ENCODE results near the gene BACH2. TPM values are rescaled to one million over a fixed set of nuclear protein-coding genes. Genes with fewer than 3 reads are reported as not detected.

Gene BACH2
- polyA plus RNA-seq (2013, experiment 1 of 2) = 0.25 TPM
- polyA plus RNA-seq (2013, experiment 2 of 2) = 0.26 TPM

GRCh38 chr6:90296341-90297114 lies at the start of gene BACH2:
Gene BACH2, minus strand, starts transcription at chr6:90296843. Its CDS starts 287,999 bp downstream, at chr6:90008844.
- Histone ChIP-seq H3K36me3 (ENCODE audit: control insufficient read depth in 1 of 2, insufficient read depth in 2 of 2, low read depth in 1 of 2, low read length in 2 of 2) (no peaks in the 10 kb centered on the region), H3K14ac (ENCODE audit: low read length in 2 of 2) (no peak within 1 kb of the TSS), H3K9ac (ENCODE audit: low read length) (peak within 1 kb of the TSS; percentile 81), H3K79me1 (replicated peaks; ENCODE audit: low read length, poor library complexity, severe bottlenecking) (no peaks in the 10 kb centered on the region), H4K91ac (ENCODE audit: low read length) (no peak within 1 kb of the TSS), H3K18ac (ENCODE audit: low read depth in 1 of 2, low read length in 2 of 2) (peak within 1 kb of the TSS; percentile 30 to 92), H3K23ac (ENCODE audit: low read length in 2 of 2) (peak within 1 kb of the TSS; percentile 22 to 30), H3K4ac (ENCODE audit: low read depth in 1 of 2, low read length in 2 of 2) (no peak within 1 kb of the TSS), H2BK5ac (ENCODE audit: low read depth, low read length, poor library complexity, severe bottlenecking) (no peak within 1 kb of the TSS), H2BK15ac (ENCODE audit: low read depth, poor library complexity, severe bottlenecking) (no peak within 1 kb of the TSS), H2BK12ac (ENCODE audit: low read length in 2 of 2) (no peak within 1 kb of the TSS), H3K4me1 (ENCODE audit: control insufficient read depth, insufficient read depth, low read depth, low read length) (peaks cover 17% of the 10 kb centered on the region), H3K9me3 (ENCODE audit: control insufficient read depth, low read length) (no peaks in the 10 kb centered on the region), H3K27ac (ENCODE audit: low read length, poor library complexity, severe bottlenecking) (no peak within 1 kb of the TSS), H4K8ac (ENCODE audit: low read length) (no peak within 1 kb of the TSS), H2AK5ac (ENCODE audit: low read length, severe bottlenecking) (peak within 1 kb of the TSS; percentile 10), H3K4me3 (ENCODE audit: insufficient read depth in 1 of 2, low read depth in 1 of 2, low read length in 2 of 2) (peak within 1 kb of the TSS; percentile 77 to 85), H2AFZ (ENCODE audit: low read depth, low read length) (peak within 1 kb of the TSS; percentile 16), H3K27me3 (ENCODE audit: control insufficient read depth in 1 of 2, insufficient read depth in 1 of 2, low read length in 2 of 2) (peaks cover 10 to 38% of the 10 kb centered on the region in 2 experiments), H2BK120ac (ENCODE audit: low read depth, low read length) (no peak within 1 kb of the TSS), H3K4me2 (ENCODE audit: low read length, poor library complexity, severe bottlenecking) (peak within 1 kb of the TSS; percentile 99)
- peak; percentile 87 for DNase-seq
- WGBS = under 1% methylated on average over 32 of the region's 112 CpGs

GRCh38 chr6:90343576-90343975 lies 46.9 kb upstream of the BACH2 start:
- Histone ChIP-seq H2AK5ac (ENCODE audit: low read length, severe bottlenecking) (no peak overlapping the region), H3K27ac (ENCODE audit: low read length, poor library complexity, severe bottlenecking) (no peak overlapping the region), H3K36me3 (ENCODE audit: control insufficient read depth in 1 of 2, insufficient read depth in 2 of 2, low read depth in 1 of 2, low read length in 2 of 2) (no peaks in the 10 kb centered on the region), H3K9ac (ENCODE audit: low read length) (no peak overlapping the region), H3K4me3 (ENCODE audit: insufficient read depth in 1 of 2, low read depth in 1 of 2, low read length in 2 of 2) (no peak overlapping the region), H2BK5ac (ENCODE audit: low read depth, low read length, poor library complexity, severe bottlenecking) (no peak overlapping the region), H2BK15ac (ENCODE audit: low read depth, poor library complexity, severe bottlenecking) (no peak overlapping the region), H2BK120ac (ENCODE audit: low read depth, low read length) (no peak overlapping the region), H3K4ac (ENCODE audit: low read depth in 1 of 2, low read length in 2 of 2) (no peak overlapping the region), H3K23ac (ENCODE audit: low read length in 2 of 2) (no peak overlapping the region), H2BK12ac (ENCODE audit: low read length in 2 of 2) (no peak overlapping the region), H3K14ac (ENCODE audit: low read length in 2 of 2) (no peak overlapping the region), H3K4me2 (ENCODE audit: low read length, poor library complexity, severe bottlenecking) (no peak overlapping the region), H3K79me1 (replicated peaks; ENCODE audit: low read length, poor library complexity, severe bottlenecking) (no peaks in the 10 kb centered on the region), H4K91ac (ENCODE audit: low read length) (no peak overlapping the region), H3K18ac (ENCODE audit: low read depth in 1 of 2, low read length in 2 of 2) (no peak overlapping the region), H3K4me1 (ENCODE audit: control insufficient read depth, insufficient read depth, low read depth, low read length) (no peaks in the 10 kb centered on the region), H2AFZ (ENCODE audit: low read depth, low read length) (no peak overlapping the region), H3K9me3 (ENCODE audit: control insufficient read depth, low read length) (no peaks in the 10 kb centered on the region), H4K8ac (ENCODE audit: low read length) (no peak overlapping the region), H3K27me3 (ENCODE audit: control insufficient read depth in 1 of 2, insufficient read depth in 1 of 2, low read length in 2 of 2) (peaks cover 4 to 19% of the 10 kb centered on the region in 2 experiments)
- no peak for DNase-seq
- 87% methylated on average over 5 of the region's 5 CpGs for WGBS

DNA sequence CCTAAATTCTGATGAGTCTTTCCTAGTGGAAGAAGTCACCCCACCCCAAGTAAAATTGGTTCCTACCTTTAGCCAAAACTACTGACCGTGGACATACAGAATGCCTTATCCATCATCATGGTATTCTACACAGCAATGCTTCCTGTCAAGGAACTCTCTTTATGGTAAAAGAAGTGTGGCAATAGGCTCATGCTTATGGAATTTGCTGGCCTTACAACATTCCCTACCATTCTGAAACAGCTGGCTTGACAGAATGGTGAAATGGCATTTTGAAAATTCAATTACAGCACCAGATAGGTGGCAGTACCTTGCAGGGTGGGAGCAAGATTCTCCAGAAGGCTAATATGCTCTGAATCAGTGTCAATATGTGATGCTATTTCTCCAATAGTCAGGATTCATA lies 41.8 kb upstream of the BACH2 start:
- Histone ChIP-seq H2BK12ac (ENCODE audit: low read length in 2 of 2) (no peak overlapping the region), H2BK5ac (ENCODE audit: low read depth, low read length, poor library complexity, severe bottlenecking) (no peak overlapping the region), H3K4ac (ENCODE audit: low read depth in 1 of 2, low read length in 2 of 2) (no peak overlapping the region), H3K9ac (ENCODE audit: low read length) (no peak overlapping the region), H3K18ac (ENCODE audit: low read depth in 1 of 2, low read length in 2 of 2) (no peak overlapping the region), H4K91ac (ENCODE audit: low read length) (no peak overlapping the region), H2AK5ac (ENCODE audit: low read length, severe bottlenecking) (no peak overlapping the region), H3K23ac (ENCODE audit: low read length in 2 of 2) (no peak overlapping the region), H3K27me3 (ENCODE audit: control insufficient read depth in 1 of 2, insufficient read depth in 1 of 2, low read length in 2 of 2) (no peaks in the 10 kb centered on the region), H3K14ac (ENCODE audit: low read length in 2 of 2) (no peak overlapping the region), H3K27ac (ENCODE audit: low read length, poor library complexity, severe bottlenecking) (no peak overlapping the region), H4K8ac (ENCODE audit: low read length) (no peak overlapping the region), H2AFZ (ENCODE audit: low read depth, low read length) (no peak overlapping the region), H2BK120ac (ENCODE audit: low read depth, low read length) (no peak overlapping the region), H3K4me3 (ENCODE audit: insufficient read depth in 1 of 2, low read depth in 1 of 2, low read length in 2 of 2) (no peak overlapping the region), H3K4me2 (ENCODE audit: low read length, poor library complexity, severe bottlenecking) (no peak overlapping the region), H3K79me1 (replicated peaks; ENCODE audit: low read length, poor library complexity, severe bottlenecking) (no peaks in the 10 kb centered on the region), H3K4me1 (ENCODE audit: control insufficient read depth, insufficient read depth, low read depth, low read length) (no peaks in the 10 kb centered on the region), H2BK15ac (ENCODE audit: low read depth, poor library complexity, severe bottlenecking) (no peak overlapping the region), H3K36me3 (ENCODE audit: control insufficient read depth in 1 of 2, insufficient read depth in 2 of 2, low read depth in 1 of 2, low read length in 2 of 2) (no peaks in the 10 kb centered on the region), H3K9me3 (ENCODE audit: control insufficient read depth, low read length) (no peaks in the 10 kb centered on the region)
- no CpG with 5 or more reads among the region's 1 CpG for WGBS
- peak; percentile 18 for DNase-seq

- Histone ChIP-seq H4K91ac (ENCODE audit: low read length) (no peak overlapping the region), H2AFZ (ENCODE audit: low read depth, low read length) (no peak overlapping the region), H3K79me1 (replicated peaks; ENCODE audit: low read length, poor library complexity, severe bottlenecking) (no peaks in the 10 kb centered on the region), H2BK12ac (ENCODE audit: low read length in 2 of 2) (no peak overlapping the region), H3K23ac (ENCODE audit: low read length in 2 of 2) (no peak overlapping the region), H3K4ac (ENCODE audit: low read depth in 1 of 2, low read length in 2 of 2) (no peak overlapping the region), H2BK120ac (ENCODE audit: low read depth, low read length) (no peak overlapping the region), H2BK15ac (ENCODE audit: low read depth, poor library complexity, severe bottlenecking) (no peak overlapping the region), H3K9me3 (ENCODE audit: control insufficient read depth, low read length) (no peaks in the 10 kb centered on the region), H3K9ac (ENCODE audit: low read length) (no peak overlapping the region), H3K18ac (ENCODE audit: low read depth in 1 of 2, low read length in 2 of 2) (no peak overlapping the region), H2BK5ac (ENCODE audit: low read depth, low read length, poor library complexity, severe bottlenecking) (no peak overlapping the region), H3K27me3 (ENCODE audit: control insufficient read depth in 1 of 2, insufficient read depth in 1 of 2, low read length in 2 of 2) (no peaks in the 10 kb centered on the region), H3K36me3 (ENCODE audit: control insufficient read depth in 1 of 2, insufficient read depth in 2 of 2, low read depth in 1 of 2, low read length in 2 of 2) (no peaks in the 10 kb centered on the region), H3K4me1 (ENCODE audit: control insufficient read depth, insufficient read depth, low read depth, low read length) (no peaks in the 10 kb centered on the region), H3K14ac (ENCODE audit: low read length in 2 of 2) (no peak overlapping the region), H3K4me3 (ENCODE audit: insufficient read depth in 1 of 2, low read depth in 1 of 2, low read length in 2 of 2) (no peak overlapping the region), H4K8ac (ENCODE audit: low read length) (no peak overlapping the region), H3K27ac (ENCODE audit: low read length, poor library complexity, severe bottlenecking) (no peak overlapping the region), H2AK5ac (ENCODE audit: low read length, severe bottlenecking) (no peak overlapping the region), H3K4me2 (ENCODE audit: low read length, poor library complexity, severe bottlenecking) (no peak overlapping the region)
- no peak for DNase-seq
- WGBS = 65% methylated on average over 6 of the region's 6 CpGs
Observed at GRCh38 chr6:90336388-90336947, 39.8 kb upstream of the BACH2 start.
